Pons (tissue), 1 donor: ENCODE results near the gene KYAT1.
A peak's percentile ranks its signal among the peaks of the same experiment; 100 is the strongest.
"Not testable (repeated sequence)": the region's sequence is repeated elsewhere in the genome, so short reads cannot be mapped to it uniquely, and the experiment has no call there.

Source experiments
- DNase-seq: peaks from one replicate; pipeline ENCODE4 v3.0.0-alpha.2; 2016; ENCODE audit warnings: low spot score

Gene KYAT1

GRCh38 chr9:128885376-128885775 lies 3.6 kb upstream of the KYAT1 start:
- DNase-seq, result no peak

DNA sequence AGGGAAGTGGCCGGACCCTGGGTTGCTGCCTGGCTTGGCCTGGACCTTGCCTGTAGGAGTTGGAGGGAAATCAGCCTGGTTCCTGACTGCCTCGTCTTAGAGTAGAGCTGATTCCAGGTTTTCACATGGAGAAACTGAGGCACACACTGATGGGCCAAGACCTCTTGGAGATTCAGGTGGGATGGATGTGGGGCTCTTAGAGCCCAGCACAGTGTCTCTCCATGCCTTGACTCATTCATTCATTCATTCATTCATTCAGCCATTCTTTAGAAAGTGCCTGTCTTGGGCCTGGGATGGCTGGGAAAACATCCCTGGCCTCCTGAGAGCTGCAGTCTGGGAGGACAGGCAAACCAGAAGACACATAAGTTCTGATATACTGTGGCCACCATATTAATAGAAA lies 2.4 kb upstream of the KYAT1 start:
- no peak for DNase-seq

DNA sequence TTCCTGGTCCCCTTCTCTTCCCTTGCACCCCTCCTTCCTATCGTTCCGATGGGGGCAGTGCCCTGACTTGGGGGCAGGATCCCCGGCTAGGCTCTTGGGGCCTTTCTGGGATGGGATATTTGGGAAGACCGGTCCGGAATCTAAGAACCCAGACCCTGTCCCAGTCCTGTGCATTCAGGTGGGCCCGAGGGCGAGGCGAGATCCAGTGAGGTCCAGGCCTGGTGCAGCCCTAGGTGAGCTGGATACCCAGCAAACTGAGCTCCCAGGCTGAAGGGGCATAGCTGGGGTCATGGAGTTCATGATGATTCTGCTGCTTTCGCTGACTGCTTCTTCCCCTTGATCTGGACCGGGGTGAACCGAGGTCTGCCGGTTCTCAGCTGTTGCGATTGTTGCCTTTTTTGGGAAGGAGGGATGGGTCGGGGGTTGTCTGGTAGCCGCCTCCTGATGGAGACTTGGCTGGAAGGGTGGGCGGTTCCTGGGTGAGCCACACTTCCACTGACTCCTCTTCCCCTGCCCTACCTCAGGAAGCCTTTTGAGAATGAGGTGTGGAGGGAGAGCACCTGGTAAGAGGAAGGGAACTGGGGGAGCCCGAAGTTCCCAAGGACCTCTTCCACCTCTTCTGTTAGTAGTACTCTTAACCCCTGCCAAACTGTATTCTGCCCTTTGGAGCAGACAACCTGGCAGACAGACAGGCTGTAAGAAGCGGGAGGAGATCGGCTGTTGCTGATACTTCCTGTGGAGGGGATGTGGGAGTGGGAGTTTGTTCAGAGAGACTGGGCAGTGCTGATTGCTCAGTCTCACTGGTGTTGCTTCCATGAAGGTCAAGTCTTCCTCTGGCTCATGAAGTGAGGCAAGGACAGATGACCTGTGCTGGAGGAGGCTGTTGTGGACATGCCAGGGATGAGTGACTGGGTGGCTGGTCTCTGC lies 1.2 kb upstream of the KYAT1 start:
- DNase-seq, result no peak

DNA sequence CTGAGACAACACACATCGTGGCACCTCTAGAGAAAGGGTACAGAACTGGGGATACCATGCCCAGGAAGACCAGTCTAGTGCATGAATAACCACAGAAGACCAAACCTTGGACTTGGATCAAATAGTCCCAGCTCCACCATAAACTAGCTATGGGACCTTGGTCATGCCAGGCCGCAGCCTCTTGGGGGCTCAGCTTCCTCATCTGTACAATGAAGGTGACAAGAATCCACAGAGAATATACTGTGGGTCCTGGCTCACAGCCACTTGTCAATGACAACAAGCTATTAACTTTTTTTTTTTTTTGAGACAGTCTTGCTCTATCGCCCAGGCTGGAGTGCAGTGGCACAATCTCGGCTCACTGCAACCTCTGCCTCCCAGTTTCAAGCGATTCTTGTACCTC lies 3.9 kb downstream of the KYAT1 start:
- no peak for DNase-seq

- not testable (repeated sequence) for DNase-seq
Observed at GRCh38 chr9:128870941-128871265, 10.8 kb downstream of the KYAT1 start.

- DNase-seq, result no peak
Observed at GRCh38 chr9:128870128-128870940, 11.4 kb downstream of the KYAT1 start.

- DNase-seq, result no peak
Observed at GRCh38 chr9:128863647-128864046, 18.1 kb downstream of the KYAT1 start.

DNA sequence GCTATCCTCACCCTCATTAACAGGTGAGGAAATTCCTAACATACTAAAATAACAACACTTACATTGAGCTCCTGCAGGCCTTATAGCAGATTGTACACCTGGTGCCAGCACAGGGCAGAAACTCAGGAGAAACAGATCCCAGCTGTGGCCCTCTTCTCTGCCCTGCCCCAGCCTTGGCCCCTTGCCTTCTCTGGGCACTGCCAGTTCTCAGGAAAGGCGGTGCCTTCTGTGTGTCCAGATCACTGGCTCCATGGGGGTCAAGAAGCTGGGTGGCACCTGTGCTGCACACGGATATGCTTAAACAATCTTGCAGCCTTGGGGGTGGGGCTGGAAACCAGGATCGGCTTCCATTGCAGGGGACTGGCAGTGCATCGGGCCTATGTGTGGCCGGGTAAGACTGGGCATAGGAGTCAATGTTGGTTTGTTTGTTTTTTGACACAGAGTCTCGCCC lies 19.3 kb downstream of the KYAT1 start:
- no peak for DNase-seq

- DNase-seq, result no peak
Observed at GRCh38 chr9:128861501-128861900, 20.2 kb downstream of the KYAT1 start.

DNA sequence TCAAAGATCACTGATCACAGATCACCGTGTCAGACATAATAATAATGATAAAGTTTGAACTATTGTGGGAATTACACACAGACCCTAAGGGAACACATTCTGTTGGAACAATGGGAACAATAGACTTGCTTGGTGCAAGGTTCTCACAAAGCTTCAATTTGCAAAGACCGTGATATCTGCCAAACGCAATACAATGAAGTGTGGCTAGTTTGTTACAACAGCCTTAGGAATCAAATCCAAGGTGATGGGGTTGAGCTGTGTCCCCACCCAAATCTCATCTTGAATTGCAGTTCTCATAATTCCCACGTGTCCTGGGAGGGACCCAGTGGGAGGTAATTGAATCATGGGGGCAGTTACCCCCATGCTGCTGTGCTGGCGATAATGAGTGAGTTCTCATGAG lies 20.8 kb downstream of the KYAT1 start:
- DNase-seq, result peak; percentile 76

DNA sequence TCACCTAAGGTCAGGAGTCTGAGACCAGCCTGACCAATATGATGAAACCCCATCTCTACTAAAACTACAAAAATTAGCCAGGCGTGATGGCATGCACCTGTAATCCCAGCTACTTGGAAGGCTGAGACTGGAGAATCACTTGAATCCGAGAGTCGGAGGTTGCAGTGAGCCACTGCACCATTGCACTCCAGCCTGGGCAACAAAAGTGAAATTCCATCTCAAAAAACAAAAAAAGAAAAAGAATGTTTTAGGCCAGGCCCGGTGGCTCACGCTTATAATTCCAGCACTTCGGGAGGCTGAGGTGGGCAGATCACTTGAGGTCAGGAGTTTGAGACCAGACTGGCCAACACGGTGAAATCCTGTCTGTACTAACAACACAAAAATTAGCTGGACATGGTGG lies 23.3 kb downstream of the KYAT1 start:
- not testable (repeated sequence) for DNase-seq

- not testable (repeated sequence) for DNase-seq
Observed at GRCh38 chr9:128854454-128854853, 27.3 kb downstream of the KYAT1 start.

DNA sequence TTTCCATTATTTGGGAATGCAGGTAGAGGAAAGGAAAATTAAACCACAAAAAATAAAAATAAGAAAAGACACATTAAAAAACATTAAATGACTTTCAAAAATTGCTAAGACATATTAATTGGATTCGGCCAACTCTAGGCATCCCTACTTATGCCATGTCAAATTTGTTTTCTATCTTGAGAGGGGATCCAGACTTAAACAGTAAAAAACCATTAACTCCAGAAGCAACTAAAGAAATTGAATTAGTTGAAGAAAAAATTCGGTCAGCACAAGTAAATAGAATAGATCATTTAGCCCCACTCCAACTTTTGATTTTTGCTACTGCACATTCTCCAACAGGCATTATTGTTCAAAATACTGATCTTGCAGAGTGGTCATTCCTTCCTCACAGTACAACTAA lies 29.1 kb downstream of the KYAT1 start:
- DNase-seq, result not testable (repeated sequence)

GRCh38 chr9:128851779-128852600 lies 29.8 kb downstream of the KYAT1 start:
- peak; percentile 66 for DNase-seq

GRCh38 chr9:128851024-128851423 lies 30.7 kb downstream of the KYAT1 start:
- DNase-seq, result not testable (repeated sequence)

- no peak for DNase-seq
Observed at GRCh38 chr9:128847803-128848202, 33.9 kb downstream of the KYAT1 start.

GRCh38 chr9:128846680-128847030 lies 35.1 kb downstream of the KYAT1 start:
- no peak for DNase-seq

DNA sequence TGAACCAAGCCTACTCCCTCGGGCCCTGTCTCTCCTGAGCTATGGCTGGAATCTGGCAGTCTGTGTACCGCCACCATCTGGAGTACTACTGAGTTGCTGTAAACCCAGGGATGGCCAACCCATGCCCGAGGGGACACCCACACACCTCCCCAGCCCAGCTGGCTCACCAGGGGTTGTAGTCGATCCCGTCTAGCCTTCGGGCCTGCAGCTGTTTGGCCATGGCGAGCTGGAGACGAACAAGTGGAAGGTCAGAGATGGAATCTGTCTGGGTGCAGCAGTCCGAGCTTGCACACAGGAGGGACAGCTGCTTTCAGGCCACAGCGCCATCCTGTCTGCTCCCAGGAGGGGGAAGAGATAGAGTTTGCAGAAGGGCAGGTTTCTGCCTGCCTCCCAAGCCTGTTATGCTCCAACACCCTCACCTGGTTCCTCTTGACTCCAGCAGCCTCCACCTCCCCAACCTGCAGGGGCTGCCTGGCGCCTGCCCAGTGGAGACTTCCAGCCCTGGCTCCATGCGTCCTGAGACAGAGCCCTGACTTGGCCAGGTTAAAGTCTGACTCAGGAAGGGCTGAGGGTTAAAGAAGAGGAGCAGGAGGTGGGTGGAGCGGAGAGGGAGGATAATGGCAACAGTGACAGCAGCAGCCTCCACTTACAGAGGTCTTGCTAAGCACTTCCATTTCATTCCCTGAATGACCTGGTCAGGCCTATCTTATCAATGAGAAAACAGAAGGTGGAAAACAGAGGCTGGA lies 36.4 kb downstream of the KYAT1 start:
- no peak for DNase-seq

GRCh38 chr9:128843171-128843570 lies 38.6 kb downstream of the KYAT1 start:
- not testable (repeated sequence) for DNase-seq

DNA sequence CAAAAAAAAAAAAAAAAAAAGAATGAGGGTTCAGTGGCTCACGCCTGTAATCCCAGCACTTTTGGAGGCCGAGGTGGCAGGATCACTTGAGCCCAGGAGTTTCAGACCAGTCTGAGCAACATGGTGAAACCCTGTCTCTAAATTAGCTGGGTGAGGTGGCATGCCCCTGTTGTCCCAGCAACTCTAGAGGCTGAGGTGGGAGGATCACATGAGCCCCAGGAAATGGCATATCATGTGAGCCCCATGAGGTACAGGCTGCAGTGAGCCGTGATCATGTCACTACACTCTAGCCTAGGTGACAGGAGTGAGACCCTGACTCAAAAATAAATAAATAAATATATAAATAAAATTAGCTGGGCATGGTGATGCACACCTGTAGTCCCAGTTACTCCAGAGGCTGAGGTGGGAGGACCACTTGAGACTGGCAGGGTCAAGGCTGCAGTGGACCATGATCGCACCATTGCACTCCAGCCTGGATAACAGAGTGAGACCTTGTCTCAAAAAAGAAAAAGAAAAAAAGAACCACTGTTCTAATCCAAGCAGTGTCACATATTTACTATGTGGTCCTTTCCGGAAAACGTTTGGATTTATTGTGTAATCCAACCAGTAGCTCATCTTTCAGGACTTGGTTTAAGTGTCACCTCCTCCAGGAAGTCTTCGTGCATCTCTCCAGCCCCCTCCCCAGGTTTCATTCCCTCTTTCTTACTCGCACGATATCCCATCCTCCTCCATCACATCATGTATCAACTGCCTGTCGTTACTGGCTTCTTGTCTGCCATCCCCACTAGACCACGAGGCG lies 39.9 kb downstream of the KYAT1 start:
- no peak for DNase-seq

GRCh38 chr9:128840524-128840923 lies 41.2 kb downstream of the KYAT1 start:
- DNase-seq, result no peak
